ENCODE data around the gene CNGA3.

Gene CNGA3

DNA sequence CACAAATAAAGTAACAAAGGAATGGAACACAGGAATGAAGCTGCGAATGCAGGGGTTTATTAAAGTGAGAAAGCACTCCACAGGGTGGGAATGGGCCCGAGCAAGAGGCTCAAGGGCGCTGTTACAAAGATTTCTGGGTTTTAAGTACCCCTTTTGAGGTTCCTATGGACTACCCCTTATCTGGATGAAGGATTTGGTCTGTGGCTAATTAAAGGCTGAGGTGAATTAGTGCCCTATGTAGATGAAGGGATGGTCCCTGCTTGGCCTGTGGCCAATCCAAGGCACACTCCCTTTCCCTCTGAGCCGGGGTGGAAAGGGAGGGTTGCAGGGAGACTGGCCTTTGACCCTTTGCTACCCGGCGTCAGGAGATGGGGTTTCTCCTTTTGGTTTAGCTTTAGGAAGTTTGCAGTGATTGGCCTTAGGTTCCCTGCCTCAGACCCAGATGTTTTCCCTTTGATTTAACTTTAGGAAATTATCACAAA lies 47.5 kb upstream of the CNGA3 start:
- ChIA-PET CTCF (interaction anchor here (0.5 kb wide), 1 partner anchor 593 kb away, joined by 3 read pairs; no protein-coding TSS in a partner anchor), POLR2A (no interaction called here)
- TF ChIP-seq PRDM1 (tag by site-specific recombination; IDR thresholded peaks at IDR 0.05) (no peak), ZSCAN16 (tag by site-specific recombination; IDR thresholded peaks at IDR 0.05) (no peak)
- TF ChIP-seq, protein P1, sequence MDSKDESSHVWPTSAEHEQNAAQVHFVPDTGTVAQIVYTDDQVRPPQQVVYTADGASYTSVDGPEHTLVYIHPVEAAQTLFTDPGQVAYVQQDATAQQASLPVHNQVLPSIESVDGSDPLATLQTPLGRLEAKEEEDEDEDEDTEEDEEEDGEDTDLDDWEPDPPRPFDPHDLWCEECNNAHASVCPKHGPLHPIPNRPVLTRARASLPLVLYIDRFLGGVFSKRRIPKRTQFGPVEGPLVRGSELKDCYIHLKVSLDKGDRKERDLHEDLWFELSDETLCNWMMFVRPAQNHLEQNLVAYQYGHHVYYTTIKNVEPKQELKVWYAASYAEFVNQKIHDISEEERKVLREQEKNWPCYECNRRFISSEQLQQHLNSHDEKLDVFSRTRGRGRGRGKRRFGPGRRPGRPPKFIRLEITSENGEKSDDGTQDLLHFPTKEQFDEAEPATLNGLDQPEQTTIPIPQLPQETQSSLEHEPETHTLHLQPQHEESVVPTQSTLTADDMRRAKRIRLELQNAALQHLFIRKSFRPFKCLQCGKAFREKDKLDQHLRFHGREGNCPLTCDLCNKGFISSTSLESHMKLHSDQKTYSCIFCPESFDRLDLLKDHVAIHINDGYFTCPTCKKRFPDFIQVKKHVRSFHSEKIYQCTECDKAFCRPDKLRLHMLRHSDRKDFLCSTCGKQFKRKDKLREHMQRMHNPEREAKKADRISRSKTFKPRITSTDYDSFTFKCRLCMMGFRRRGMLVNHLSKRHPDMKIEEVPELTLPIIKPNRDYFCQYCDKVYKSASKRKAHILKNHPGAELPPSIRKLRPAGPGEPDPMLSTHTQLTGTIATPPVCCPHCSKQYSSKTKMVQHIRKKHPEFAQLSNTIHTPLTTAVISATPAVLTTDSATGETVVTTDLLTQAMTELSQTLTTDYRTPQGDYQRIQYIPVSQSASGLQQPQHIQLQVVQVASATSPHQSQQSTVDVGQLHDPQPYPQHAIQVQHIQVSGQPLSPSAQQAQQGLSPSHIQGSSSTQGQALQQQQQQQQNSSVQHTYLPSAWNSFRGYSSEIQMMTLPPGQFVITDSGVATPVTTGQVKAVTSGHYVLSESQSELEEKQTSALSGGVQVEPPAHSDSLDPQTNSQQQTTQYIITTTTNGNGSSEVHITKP (tag by site-specific recombination; IDR thresholded peaks at IDR 0.05) = peak; percentile 73
- no peaks in the 10 kb centered on the region for H3K4me1 ChIP-seq (ENCODE audit: control insufficient read depth, insufficient read depth, low read length)
- H3K27ac ChIP-seq (ENCODE audit: extremely low read depth, low read depth, low read length) = no peak overlapping the region
- no peaks in the 10 kb centered on the region for H3K9me3 ChIP-seq (ENCODE audit: control insufficient read depth, insufficient read depth, low read depth, low read length)
- no peak overlapping the region for H3K4me3 ChIP-seq (ENCODE audit: low read depth, low read length)
- no peaks in the 10 kb centered on the region for H3K36me3 ChIP-seq (ENCODE audit: control insufficient read depth in 2 of 2, insufficient read depth in 1 of 2, low read length in 2 of 2)

DNA sequence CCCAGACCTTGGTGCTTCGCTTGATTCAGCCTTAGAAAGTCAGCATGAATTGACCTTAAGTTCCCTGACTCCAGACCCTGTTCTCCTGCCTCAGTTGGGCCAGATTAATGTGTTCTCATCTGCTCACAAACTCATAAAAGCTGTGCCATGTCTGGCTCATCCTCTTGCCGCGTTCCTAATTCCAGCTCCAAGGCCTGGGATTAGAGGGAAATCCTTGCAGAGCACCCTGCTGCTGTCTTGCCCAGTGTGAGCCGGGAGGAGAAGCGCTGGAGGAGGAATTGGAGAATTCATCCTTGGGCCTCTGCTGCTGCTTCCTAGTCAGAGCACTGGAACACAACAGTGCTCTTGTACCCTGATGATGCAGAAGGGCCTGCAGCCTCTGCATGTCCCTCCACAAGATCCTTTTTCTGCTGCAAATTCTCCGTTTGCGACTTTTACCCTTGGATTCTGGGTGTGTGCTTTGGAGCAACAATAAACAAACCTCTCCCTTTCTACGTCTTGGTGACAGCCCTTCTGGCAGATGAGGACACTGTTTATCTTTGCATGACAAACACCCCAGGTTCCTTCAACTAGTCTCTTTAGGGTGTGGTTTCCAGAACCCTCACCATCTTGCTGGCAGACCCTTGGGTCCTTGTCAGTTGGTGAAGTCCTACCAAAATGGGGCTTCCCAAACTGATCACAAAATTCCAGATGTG lies 46.9 kb upstream of the CNGA3 start:
- H3K9me3 ChIP-seq (ENCODE audit: control insufficient read depth, insufficient read depth, low read depth, low read length) = no peaks in the 10 kb centered on the region
- POLR2A ChIA-PET = no interaction called here
- no peaks in the 10 kb centered on the region for H3K36me3 ChIP-seq (ENCODE audit: control insufficient read depth in 2 of 2, insufficient read depth in 1 of 2, low read length in 2 of 2)
- H3K27ac ChIP-seq (ENCODE audit: extremely low read depth, low read depth, low read length) = no peak overlapping the region
- no peak overlapping the region for H3K4me3 ChIP-seq (ENCODE audit: low read depth, low read length)
- no peak for TF ChIP-seq ZNF571 (tag by site-specific recombination; IDR thresholded peaks at IDR 0.05)
- no peak for TF ChIP-seq ZNF391 (tag by site-specific recombination; IDR thresholded peaks at IDR 0.05; ENCODE audit: borderline replicate concordance, low read depth)
- no peak for TF ChIP-seq ZNF629 (tag by site-specific recombination; IDR thresholded peaks at IDR 0.05)
- no peak for TF ChIP-seq ZNF175 (tag by site-specific recombination; IDR thresholded peaks at IDR 0.05)
- TF ChIP-seq, protein P2, sequence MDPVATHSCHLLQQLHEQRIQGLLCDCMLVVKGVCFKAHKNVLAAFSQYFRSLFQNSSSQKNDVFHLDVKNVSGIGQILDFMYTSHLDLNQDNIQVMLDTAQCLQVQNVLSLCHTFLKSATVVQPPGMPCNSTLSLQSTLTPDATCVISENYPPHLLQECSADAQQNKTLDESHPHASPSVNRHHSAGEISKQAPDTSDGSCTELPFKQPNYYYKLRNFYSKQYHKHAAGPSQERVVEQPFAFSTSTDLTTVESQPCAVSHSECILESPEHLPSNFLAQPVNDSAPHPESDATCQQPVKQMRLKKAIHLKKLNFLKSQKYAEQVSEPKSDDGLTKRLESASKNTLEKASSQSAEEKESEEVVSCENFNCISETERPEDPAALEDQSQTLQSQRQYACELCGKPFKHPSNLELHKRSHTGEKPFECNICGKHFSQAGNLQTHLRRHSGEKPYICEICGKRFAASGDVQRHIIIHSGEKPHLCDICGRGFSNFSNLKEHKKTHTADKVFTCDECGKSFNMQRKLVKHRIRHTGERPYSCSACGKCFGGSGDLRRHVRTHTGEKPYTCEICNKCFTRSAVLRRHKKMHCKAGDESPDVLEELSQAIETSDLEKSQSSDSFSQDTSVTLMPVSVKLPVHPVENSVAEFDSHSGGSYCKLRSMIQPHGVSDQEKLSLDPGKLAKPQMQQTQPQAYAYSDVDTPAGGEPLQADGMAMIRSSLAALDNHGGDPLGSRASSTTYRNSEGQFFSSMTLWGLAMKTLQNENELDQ (tag by site-specific recombination; IDR thresholded peaks at IDR 0.05; ENCODE audit: low read depth) = no peak
- TF ChIP-seq ZNF791 (tag by site-specific recombination; IDR thresholded peaks at IDR 0.05) = no peak
- no peak for TF ChIP-seq SP3 (tag by site-specific recombination; IDR thresholded peaks at IDR 0.05)
- TF ChIP-seq BCL11B (tag by site-specific recombination; IDR thresholded peaks at IDR 0.05; ENCODE audit: low read depth) = no peak
- TF ChIP-seq ZNF112 (tag by site-specific recombination; IDR thresholded peaks at IDR 0.05) = no peak
- no peak for TF ChIP-seq ZSCAN23 (tag by site-specific recombination; IDR thresholded peaks at IDR 0.05)
- TF ChIP-seq, protein P3, sequence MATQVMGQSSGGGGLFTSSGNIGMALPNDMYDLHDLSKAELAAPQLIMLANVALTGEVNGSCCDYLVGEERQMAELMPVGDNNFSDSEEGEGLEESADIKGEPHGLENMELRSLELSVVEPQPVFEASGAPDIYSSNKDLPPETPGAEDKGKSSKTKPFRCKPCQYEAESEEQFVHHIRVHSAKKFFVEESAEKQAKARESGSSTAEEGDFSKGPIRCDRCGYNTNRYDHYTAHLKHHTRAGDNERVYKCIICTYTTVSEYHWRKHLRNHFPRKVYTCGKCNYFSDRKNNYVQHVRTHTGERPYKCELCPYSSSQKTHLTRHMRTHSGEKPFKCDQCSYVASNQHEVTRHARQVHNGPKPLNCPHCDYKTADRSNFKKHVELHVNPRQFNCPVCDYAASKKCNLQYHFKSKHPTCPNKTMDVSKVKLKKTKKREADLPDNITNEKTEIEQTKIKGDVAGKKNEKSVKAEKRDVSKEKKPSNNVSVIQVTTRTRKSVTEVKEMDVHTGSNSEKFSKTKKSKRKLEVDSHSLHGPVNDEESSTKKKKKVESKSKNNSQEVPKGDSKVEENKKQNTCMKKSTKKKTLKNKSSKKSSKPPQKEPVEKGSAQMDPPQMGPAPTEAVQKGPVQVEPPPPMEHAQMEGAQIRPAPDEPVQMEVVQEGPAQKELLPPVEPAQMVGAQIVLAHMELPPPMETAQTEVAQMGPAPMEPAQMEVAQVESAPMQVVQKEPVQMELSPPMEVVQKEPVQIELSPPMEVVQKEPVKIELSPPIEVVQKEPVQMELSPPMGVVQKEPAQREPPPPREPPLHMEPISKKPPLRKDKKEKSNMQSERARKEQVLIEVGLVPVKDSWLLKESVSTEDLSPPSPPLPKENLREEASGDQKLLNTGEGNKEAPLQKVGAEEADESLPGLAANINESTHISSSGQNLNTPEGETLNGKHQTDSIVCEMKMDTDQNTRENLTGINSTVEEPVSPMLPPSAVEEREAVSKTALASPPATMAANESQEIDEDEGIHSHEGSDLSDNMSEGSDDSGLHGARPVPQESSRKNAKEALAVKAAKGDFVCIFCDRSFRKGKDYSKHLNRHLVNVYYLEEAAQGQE (tag by site-specific recombination; IDR thresholded peaks at IDR 0.05) = no peak
- TF ChIP-seq, protein P4, sequence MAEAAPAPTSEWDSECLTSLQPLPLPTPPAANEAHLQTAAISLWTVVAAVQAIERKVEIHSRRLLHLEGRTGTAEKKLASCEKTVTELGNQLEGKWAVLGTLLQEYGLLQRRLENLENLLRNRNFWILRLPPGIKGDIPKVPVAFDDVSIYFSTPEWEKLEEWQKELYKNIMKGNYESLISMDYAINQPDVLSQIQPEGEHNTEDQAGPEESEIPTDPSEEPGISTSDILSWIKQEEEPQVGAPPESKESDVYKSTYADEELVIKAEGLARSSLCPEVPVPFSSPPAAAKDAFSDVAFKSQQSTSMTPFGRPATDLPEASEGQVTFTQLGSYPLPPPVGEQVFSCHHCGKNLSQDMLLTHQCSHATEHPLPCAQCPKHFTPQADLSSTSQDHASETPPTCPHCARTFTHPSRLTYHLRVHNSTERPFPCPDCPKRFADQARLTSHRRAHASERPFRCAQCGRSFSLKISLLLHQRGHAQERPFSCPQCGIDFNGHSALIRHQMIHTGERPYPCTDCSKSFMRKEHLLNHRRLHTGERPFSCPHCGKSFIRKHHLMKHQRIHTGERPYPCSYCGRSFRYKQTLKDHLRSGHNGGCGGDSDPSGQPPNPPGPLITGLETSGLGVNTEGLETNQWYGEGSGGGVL (tag by site-specific recombination; IDR thresholded peaks at IDR 0.05) = no peak
- TF ChIP-seq ZNF121 (tag by site-specific recombination; IDR thresholded peaks at IDR 0.05) = no peak
- CTCF ChIA-PET = interaction anchor here (0.5 kb wide), 1 partner anchor 594 kb away, joined by 3 read pairs; no protein-coding TSS in a partner anchor
- no peaks in the 10 kb centered on the region for H3K4me1 ChIP-seq (ENCODE audit: control insufficient read depth, insufficient read depth, low read length)
